K562 (cell line): ENCODE results near the gene GINS3. TPM values are rescaled to one million over a fixed set of nuclear protein-coding genes. Genes with fewer than 3 reads are reported as not detected.

Source experiments
- CBX3 ChIP-seq, 2 experiments: IDR thresholded peaks; 1 replicate in 1 of 2; 2 replicates in 1 of 2; pipeline ENCODE4 v1.6.1; 2012; ENCODE audit warnings: inconsistent platforms in 2 of 2, low read length in 2 of 2, borderline replicate concordance in 1 of 2, control low read depth in 1 of 2
- ELF4 ChIP-seq: fragments of 450-650 bp; formaldehyde crosslinking; IDR thresholded peaks from 2 replicates; pipeline ENCODE4 v1.4.0; 2022; ENCODE audit warnings: missing genetic modification characterization
- EWSR1 ChIP-seq: fragments of 450-650 bp; IDR thresholded peaks from 2 replicates; pipeline ENCODE4 v1.6.1; 2018; ENCODE audit warnings: borderline replicate concordance, mild to moderate bottlenecking, low read depth, moderate library complexity; ENCODE audit not compliant: partially characterized antibody
- HMG20A ChIP-seq: fragments of 450-650 bp; formaldehyde crosslinking; conservative IDR thresholded peaks from 2 replicates; pipeline ENCODE4 v1.4.0; 2020; ENCODE audit warnings: mild to moderate bottlenecking, mixed read lengths
- MTA2 ChIP-seq: fragments of 450-650 bp; IDR thresholded peaks from 2 replicates; pipeline ENCODE4 v1.6.1; 2016; ENCODE audit warnings: low read depth
- PHF8 ChIP-seq: fragments of 200-600 bp; sonication (generic); IDR thresholded peaks from 2 replicates; pipeline ENCODE4 v1.6.1; 2012; ENCODE audit warnings: mixed run types, mild to moderate bottlenecking, inconsistent platforms, low read length, moderate library complexity, borderline replicate concordance
- PML ChIP-seq: IDR thresholded peaks from 2 replicates; pipeline ENCODE4 v1.6.1; 2012; ENCODE audit warnings: low read length, inconsistent platforms
- SAFB ChIP-seq: fragments of 200-400 bp; formaldehyde crosslinking; IDR thresholded peaks from 2 replicates; pipeline ENCODE4 v1.6.1; 2017; ENCODE audit warnings: low read depth, low read length, borderline replicate concordance
- SOX6 ChIP-seq: fragments of 450-650 bp; IDR thresholded peaks from 2 replicates; pipeline ENCODE4 v1.6.1; 2014; ENCODE audit warnings: mild to moderate bottlenecking
- TEAD4 ChIP-seq, 2 experiments: sonication (generic) in 1 of 2; formaldehyde crosslinking in 1 of 2; IDR thresholded peaks; 2 replicates each; pipeline versions ENCODE4 v1.6.1 to v1.8.0; 2012 to 2022; ENCODE audit warnings: borderline replicate concordance in 1 of 2, inconsistent platforms in 1 of 2, low read length in 1 of 2, mild to moderate bottlenecking in 1 of 2, missing genetic modification reagents in 1 of 2
- ZBTB1 ChIP-seq: sonication (generic); formaldehyde crosslinking; IDR thresholded peaks from 2 replicates; pipeline ENCODE4 v1.8.1; 2023; ENCODE audit warnings: missing genetic modification reagents, low read depth, mild to moderate bottlenecking, borderline replicate concordance
- ZKSCAN8 ChIP-seq: fragments of 200-800 bp; sonication (Bioruptor generic); IDR thresholded peaks from 2 replicates; pipeline ENCODE4 v1.6.1; 2016; ENCODE audit warnings: missing genetic modification characterization, missing compliant biosample characterization
- ZNF175 ChIP-seq: fragments of 200-800 bp; sonication (Bioruptor generic); IDR thresholded peaks from 2 replicates; pipeline ENCODE4 v1.6.1; 2016; ENCODE audit warnings: low read depth, mild to moderate bottlenecking, missing genetic modification characterization, missing compliant biosample characterization
- ZNF282 ChIP-seq: sonication (generic); formaldehyde crosslinking; IDR thresholded peaks from 2 replicates; pipeline ENCODE4 v1.8.1; 2023; ENCODE audit warnings: missing genetic modification reagents
- polyA plus RNA-seq, 8 experiments: library from polyadenylated mRNA; depleted of rRNA in 4 of 8; stranded (reverse) in 5 of 8; unstranded in 3 of 8; fragments of >200 nt; fragmentation: Nextera tagmentation in 2 of 8; fragmentation: Illumina TruSeq in 1 of 8; extraction: Ambion mirVana in 2 of 8; extraction: Trizol in 1 of 8; gene quantifications; 2 replicates each; pipeline versions ENCODE4 v1.2.1 to v1.2.3, GENCODE V29; 2011 to 2014; ENCODE audit warnings: inconsistent platforms in 1 of 8, missing spikeins in 1 of 8
- total RNA-seq, 7 experiments: library from RNA; depleted of rRNA in 6 of 7; stranded (reverse); fragments of >200 nt in 6 of 7; fragmentation: Illumina TruSeq in 2 of 7; extraction: Trizol in 2 of 7; gene quantifications; 2 replicates each; pipeline versions ENCODE4 v1.2.1 to v1.2.3, GENCODE V29; 2011 to 2021; ENCODE audit warnings: low replicate concordance in 1 of 7
- TF ChIP-seq, protein P1 (sequence below): IDR thresholded peaks from 2 replicates; pipeline ENCODE4 v1.6.1; 2011; ENCODE audit not compliant: insufficient read length; ENCODE audit errors: extremely low read depth
- TF ChIP-seq, protein P2 (sequence below): sonication (generic); formaldehyde crosslinking; IDR thresholded peaks from 2 replicates; pipeline ENCODE4 v1.4.0; 2020; ENCODE audit warnings: mild to moderate bottlenecking, missing genetic modification reagents
- TF ChIP-seq, protein P3 (sequence below): fragments of 450-650 bp; IDR thresholded peaks from 2 replicates; pipeline ENCODE4 v1.6.1; 2018; ENCODE audit warnings: mild to moderate bottlenecking, low read depth; ENCODE audit not compliant: partially characterized antibody
- TF ChIP-seq, protein P4 (sequence below): fragments of 450-650 bp; conservative IDR thresholded peaks from 2 replicates; pipeline ENCODE4 v1.6.1; 2016; ENCODE audit warnings: missing genetic modification characterization, low read depth, mild to moderate bottlenecking, missing compliant biosample characterization, moderate library complexity
- TF ChIP-seq, protein P5 (sequence below): fragments of 250-450 bp; sonication (Bioruptor Pico); IDR thresholded peaks from 2 replicates; pipeline ENCODE4 v1.4.0; 2020; ENCODE audit warnings: mild to moderate bottlenecking, moderate library complexity, borderline replicate concordance

The GINS3 gene
- total and polyA plus RNA-seq, 9 of the 15 experiments (the other 6 are each of a cell fraction or from before 2014, with no cell fraction given) = 17.8 to 31.9 (median 25.4) TPM

DNA sequence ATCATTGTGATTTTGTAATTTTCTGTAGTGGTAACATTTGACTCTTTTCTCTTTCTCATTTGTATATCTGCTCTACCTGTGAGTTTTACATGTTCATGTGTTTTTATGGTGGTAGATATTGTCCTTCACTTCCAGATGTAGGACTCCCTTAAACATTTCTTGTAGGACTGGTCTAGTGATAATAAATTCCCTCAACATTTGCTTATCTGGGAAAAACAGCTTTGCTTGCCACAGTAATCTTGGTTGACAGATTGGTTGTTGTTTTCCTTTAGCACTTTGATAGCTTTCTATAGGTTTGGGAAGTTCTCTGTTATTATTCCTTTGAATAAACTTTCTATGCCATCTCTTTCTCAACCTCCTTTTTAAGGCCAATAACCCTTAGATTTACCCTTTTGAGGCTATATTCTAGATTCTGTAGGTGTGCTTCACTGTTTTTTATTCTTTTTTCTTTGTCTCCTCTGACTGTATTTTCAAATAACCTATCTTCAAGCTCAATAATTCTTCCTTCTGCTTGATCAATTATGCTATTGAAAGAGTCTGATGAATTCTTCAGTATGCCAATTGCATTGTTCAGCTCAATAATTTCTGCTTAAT is 32.1 kb upstream of the GINS3 start (continued):
- TF ChIP-seq EWSR1 = no peak
- TF ChIP-seq PHF8 = no peak
- TF ChIP-seq, protein P1, sequence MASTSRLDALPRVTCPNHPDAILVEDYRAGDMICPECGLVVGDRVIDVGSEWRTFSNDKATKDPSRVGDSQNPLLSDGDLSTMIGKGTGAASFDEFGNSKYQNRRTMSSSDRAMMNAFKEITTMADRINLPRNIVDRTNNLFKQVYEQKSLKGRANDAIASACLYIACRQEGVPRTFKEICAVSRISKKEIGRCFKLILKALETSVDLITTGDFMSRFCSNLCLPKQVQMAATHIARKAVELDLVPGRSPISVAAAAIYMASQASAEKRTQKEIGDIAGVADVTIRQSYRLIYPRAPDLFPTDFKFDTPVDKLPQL = no peak
- TF ChIP-seq, protein P2, sequence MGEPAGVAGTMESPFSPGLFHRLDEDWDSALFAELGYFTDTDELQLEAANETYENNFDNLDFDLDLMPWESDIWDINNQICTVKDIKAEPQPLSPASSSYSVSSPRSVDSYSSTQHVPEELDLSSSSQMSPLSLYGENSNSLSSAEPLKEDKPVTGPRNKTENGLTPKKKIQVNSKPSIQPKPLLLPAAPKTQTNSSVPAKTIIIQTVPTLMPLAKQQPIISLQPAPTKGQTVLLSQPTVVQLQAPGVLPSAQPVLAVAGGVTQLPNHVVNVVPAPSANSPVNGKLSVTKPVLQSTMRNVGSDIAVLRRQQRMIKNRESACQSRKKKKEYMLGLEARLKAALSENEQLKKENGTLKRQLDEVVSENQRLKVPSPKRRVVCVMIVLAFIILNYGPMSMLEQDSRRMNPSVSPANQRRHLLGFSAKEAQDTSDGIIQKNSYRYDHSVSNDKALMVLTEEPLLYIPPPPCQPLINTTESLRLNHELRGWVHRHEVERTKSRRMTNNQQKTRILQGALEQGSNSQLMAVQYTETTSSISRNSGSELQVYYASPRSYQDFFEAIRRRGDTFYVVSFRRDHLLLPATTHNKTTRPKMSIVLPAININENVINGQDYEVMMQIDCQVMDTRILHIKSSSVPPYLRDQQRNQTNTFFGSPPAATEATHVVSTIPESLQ (CRISPR knock-in tag) = no peak
- TF ChIP-seq SOX6 = 0 out of 2 replicates have a peak, but pooled peaks have one; percentile 28
- TF ChIP-seq, protein P3, sequence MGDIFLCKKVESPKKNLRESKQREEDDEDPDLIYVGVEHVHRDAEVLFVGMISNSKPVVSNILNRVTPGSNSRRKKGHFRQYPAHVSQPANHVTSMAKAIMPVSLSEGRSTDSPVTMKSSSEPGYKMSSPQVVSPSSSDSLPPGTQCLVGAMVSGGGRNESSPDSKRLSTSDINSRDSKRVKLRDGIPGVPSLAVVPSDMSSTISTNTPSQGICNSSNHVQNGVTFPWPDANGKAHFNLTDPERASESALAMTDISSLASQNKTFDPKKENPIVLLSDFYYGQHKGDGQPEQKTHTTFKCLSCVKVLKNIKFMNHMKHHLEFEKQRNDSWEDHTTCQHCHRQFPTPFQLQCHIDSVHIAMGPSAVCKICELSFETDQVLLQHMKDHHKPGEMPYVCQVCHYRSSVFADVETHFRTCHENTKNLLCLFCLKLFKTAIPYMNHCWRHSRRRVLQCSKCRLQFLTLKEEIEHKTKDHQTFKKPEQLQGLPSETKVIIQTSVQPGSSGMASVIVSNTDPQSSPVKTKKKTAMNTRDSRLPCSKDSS = peak; percentile 95
- TF ChIP-seq SAFB = no peak
- peak; percentile 51; the same call in 1 of the 2 replicates for TF ChIP-seq PML
- peak; percentile 82 for TF ChIP-seq TEAD4 (IDR thresholded peaks at IDR 0.05; ENCODE audit: low read length)
- no peak for TF ChIP-seq TEAD4 (CRISPR knock-in tag; IDR thresholded peaks at IDR 0.05; ENCODE audit: borderline replicate concordance)
- TF ChIP-seq HMG20A (CRISPR knock-in tag) = no peak
- peak; percentile 74 for TF ChIP-seq MTA2
- TF ChIP-seq, protein P4, sequence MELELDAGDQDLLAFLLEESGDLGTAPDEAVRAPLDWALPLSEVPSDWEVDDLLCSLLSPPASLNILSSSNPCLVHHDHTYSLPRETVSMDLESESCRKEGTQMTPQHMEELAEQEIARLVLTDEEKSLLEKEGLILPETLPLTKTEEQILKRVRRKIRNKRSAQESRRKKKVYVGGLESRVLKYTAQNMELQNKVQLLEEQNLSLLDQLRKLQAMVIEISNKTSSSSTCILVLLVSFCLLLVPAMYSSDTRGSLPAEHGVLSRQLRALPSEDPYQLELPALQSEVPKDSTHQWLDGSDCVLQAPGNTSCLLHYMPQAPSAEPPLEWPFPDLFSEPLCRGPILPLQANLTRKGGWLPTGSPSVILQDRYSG (tag) = no peak
- TF ChIP-seq ZKSCAN8 (CRISPR knock-in tag) = no peak
- TF ChIP-seq ELF4 (CRISPR knock-in tag) = no peak
- TF ChIP-seq CBX3 (IDR thresholded peaks at IDR 0.05; ENCODE audit: borderline replicate concordance in 1 of 2, low read length in 2 of 2) = peak in 1 of 2 experiments; percentile 99; a peak in 2 of 3 replicates
- no peak for TF ChIP-seq ZNF282 (CRISPR knock-in tag)
- TF ChIP-seq, protein P5, sequence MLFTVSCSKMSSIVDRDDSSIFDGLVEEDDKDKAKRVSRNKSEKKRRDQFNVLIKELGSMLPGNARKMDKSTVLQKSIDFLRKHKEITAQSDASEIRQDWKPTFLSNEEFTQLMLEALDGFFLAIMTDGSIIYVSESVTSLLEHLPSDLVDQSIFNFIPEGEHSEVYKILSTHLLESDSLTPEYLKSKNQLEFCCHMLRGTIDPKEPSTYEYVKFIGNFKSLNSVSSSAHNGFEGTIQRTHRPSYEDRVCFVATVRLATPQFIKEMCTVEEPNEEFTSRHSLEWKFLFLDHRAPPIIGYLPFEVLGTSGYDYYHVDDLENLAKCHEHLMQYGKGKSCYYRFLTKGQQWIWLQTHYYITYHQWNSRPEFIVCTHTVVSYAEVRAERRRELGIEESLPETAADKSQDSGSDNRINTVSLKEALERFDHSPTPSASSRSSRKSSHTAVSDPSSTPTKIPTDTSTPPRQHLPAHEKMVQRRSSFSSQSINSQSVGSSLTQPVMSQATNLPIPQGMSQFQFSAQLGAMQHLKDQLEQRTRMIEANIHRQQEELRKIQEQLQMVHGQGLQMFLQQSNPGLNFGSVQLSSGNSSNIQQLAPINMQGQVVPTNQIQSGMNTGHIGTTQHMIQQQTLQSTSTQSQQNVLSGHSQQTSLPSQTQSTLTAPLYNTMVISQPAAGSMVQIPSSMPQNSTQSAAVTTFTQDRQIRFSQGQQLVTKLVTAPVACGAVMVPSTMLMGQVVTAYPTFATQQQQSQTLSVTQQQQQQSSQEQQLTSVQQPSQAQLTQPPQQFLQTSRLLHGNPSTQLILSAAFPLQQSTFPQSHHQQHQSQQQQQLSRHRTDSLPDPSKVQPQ (CRISPR knock-in tag) = no peak
- no peak for TF ChIP-seq ZNF175 (CRISPR knock-in tag)
- no peak for TF ChIP-seq ZBTB1 (CRISPR knock-in tag)
